ENCODE results near the gene NRSN2. TPM values are rescaled to one million over a fixed set of nuclear protein-coding genes. Genes with fewer than 3 reads are reported as not detected.

Gene NRSN2
- total RNA-seq, 2 donors from 2014 or later: 25.1 to 56.9 TPM

- Histone ChIP-seq H3K4me3 (no peak overlapping the region), H3K9me3 (no peaks in the 10 kb centered on the region), H3K27ac (no peak overlapping the region), H3K4me1 (ENCODE audit: control insufficient read depth in 1 of 2, low read depth in 2 of 2) (peaks cover 0 to 4% of the 10 kb centered on the region in 2 donors), H3K36me3 (peaks cover 3% of the 10 kb centered on the region), H3K27me3 (replicated peaks; ENCODE audit: insufficient read depth) (no peaks in the 10 kb centered on the region)
- TF ChIP-seq CTCF (IDR thresholded peaks at IDR 0.05): no peak
- ATAC-seq (ENCODE audit: insufficient number of reproducible peaks, low FRiP score, low read depth) (no peak), DNase-seq (ENCODE audit: low spot score) (no peak)
Observed at GRCh38 chr20:401682-402495, 55.0 kb downstream of the NRSN2 start.

- no peaks in the 10 kb centered on the region for H3K9me3 ChIP-seq
Observed at GRCh38 chr20:402496-402885, 55.6 kb downstream of the NRSN2 start.

GRCh38 chr20:402898-403581, 56.1 kb downstream of the NRSN2 start:
- H3K9me3 ChIP-seq: no peaks in the 10 kb centered on the region
- TF ChIP-seq CTCF (IDR thresholded peaks at IDR 0.05): no peak

More at GRCh38 chr20:402496-402885, 55.6 kb downstream of the NRSN2 start:
- ATAC-seq (ENCODE audit: insufficient number of reproducible peaks, low FRiP score, low read depth) (no peak), DNase-seq (ENCODE audit: low spot score) (no peak)
- H3K36me3 ChIP-seq: no peaks in the 10 kb centered on the region
- peaks cover 0 to 9% of the 10 kb centered on the region in 2 donors for H3K4me1 ChIP-seq (ENCODE audit: control insufficient read depth in 1 of 2, low read depth in 2 of 2)
- no peaks in the 10 kb centered on the region for H3K27me3 ChIP-seq (replicated peaks; ENCODE audit: insufficient read depth)
- no peak overlapping the region for H3K4me3 ChIP-seq
- TF ChIP-seq CTCF (IDR thresholded peaks at IDR 0.05): no peak
- no peak overlapping the region for H3K27ac ChIP-seq

GRCh38 chr20:403582-403957, 56.7 kb downstream of the NRSN2 start:
- Histone ChIP-seq H3K27ac (no peak overlapping the region), H3K9me3 (no peaks in the 10 kb centered on the region), H3K4me3 (no peak overlapping the region), H3K36me3 (no peaks in the 10 kb centered on the region), H3K27me3 (replicated peaks; ENCODE audit: insufficient read depth) (no peaks in the 10 kb centered on the region), H3K4me1 (ENCODE audit: control insufficient read depth in 1 of 2, low read depth in 2 of 2) (peaks cover 0 to 9% of the 10 kb centered on the region in 2 donors)
- DNase-seq (ENCODE audit: low spot score): no peak
- no peak for ATAC-seq (ENCODE audit: insufficient number of reproducible peaks, low FRiP score, low read depth)
- no peak for TF ChIP-seq CTCF (IDR thresholded peaks at IDR 0.05)

More at GRCh38 chr20:402898-403581, 56.1 kb downstream of the NRSN2 start:
- DNase-seq (ENCODE audit: low spot score) (no peak), ATAC-seq (ENCODE audit: insufficient number of reproducible peaks, low FRiP score, low read depth) (no peak)
- Histone ChIP-seq H3K27me3 (replicated peaks; ENCODE audit: insufficient read depth) (no peaks in the 10 kb centered on the region), H3K4me1 (ENCODE audit: control insufficient read depth in 1 of 2, low read depth in 2 of 2) (peaks cover 0 to 9% of the 10 kb centered on the region in 2 donors), H3K4me3 (no peak overlapping the region), H3K36me3 (no peaks in the 10 kb centered on the region), H3K27ac (no peak overlapping the region)

- Histone ChIP-seq H3K27me3 (replicated peaks; ENCODE audit: insufficient read depth) (no peaks in the 10 kb centered on the region), H3K36me3 (no peaks in the 10 kb centered on the region), H3K27ac (no peak overlapping the region), H3K4me1 (ENCODE audit: control insufficient read depth in 1 of 2, low read depth in 2 of 2) (peaks cover 3 to 14% of the 10 kb centered on the region in 2 donors), H3K9me3 (no peaks in the 10 kb centered on the region), H3K4me3 (no peak overlapping the region)
- ATAC-seq (ENCODE audit: insufficient number of reproducible peaks, low FRiP score, low read depth) (no peak), DNase-seq (ENCODE audit: low spot score) (no peak)
- no peak for TF ChIP-seq CTCF (IDR thresholded peaks at IDR 0.05)
Observed at GRCh38 chr20:404088-404487, 57.2 kb downstream of the NRSN2 start.
